Glutamatergic neuron (in vitro differentiated cells): ENCODE measurements around the gene PTDSS2. TPM values are rescaled to one million over a fixed set of nuclear protein-coding genes. Genes with fewer than 3 reads are reported as not detected.
"Not testable (repeated sequence)": the region's sequence is repeated elsewhere in the genome, so short reads cannot be mapped to it uniquely, and the experiment has no call there.

ENCODE experiments used
- DNase-seq: peaks from one replicate; pipeline ENCODE4 v3.0.0; 2022
- H3K27ac Mint-ChIP-seq: one replicate; pipeline ENCODE4 v1.8.0; 2020; ENCODE audit warnings: mild to moderate bottlenecking, mixed read lengths, inconsistent platforms; ENCODE audit not compliant: unreplicated experiment
- H3K27me3 Mint-ChIP-seq: one replicate; pipeline ENCODE4 v1.8.0; 2020; ENCODE audit warnings: mild to moderate bottlenecking, moderate library complexity, mixed read lengths, inconsistent platforms; ENCODE audit not compliant: unreplicated experiment
- H3K36me3 Mint-ChIP-seq: one replicate; pipeline ENCODE4 v1.8.0; 2020; ENCODE audit warnings: mild to moderate bottlenecking, mixed read lengths, inconsistent platforms; ENCODE audit not compliant: unreplicated experiment
- H3K4me1 Mint-ChIP-seq: one replicate; pipeline ENCODE4 v1.8.0; 2020; ENCODE audit warnings: mild to moderate bottlenecking, low read depth, mixed read lengths, inconsistent platforms; ENCODE audit not compliant: unreplicated experiment
- H3K4me3 Mint-ChIP-seq: one replicate; pipeline ENCODE4 v1.8.0; 2020; ENCODE audit warnings: mild to moderate bottlenecking, mixed read lengths, inconsistent platforms; ENCODE audit not compliant: unreplicated experiment
- H3K9me3 Mint-ChIP-seq: one replicate; pipeline ENCODE4 v1.8.0; 2020; ENCODE audit warnings: mild to moderate bottlenecking, moderate library complexity, mixed read lengths, inconsistent platforms; ENCODE audit not compliant: unreplicated experiment
- CTCF ChIP-seq: fragments of 200-600 bp; sonication (generic); IDR thresholded peaks from one replicate; pipeline ENCODE4 v1.5.0; 2021; ENCODE audit not compliant: partially characterized antibody, unreplicated experiment
- total RNA-seq: library from RNA; stranded (reverse); fragmentation: NEBNext Ultra II Directional; extraction: Animal tissue kit (Norgen Biotek cat#: 25700); gene quantifications from one replicate; pipeline ENCODE4 v1.2.1, GENCODE V29; 2021; ENCODE audit not compliant: unreplicated experiment

The PTDSS2 gene
- total RNA-seq, 1 donor from 2014 or later, result 123 TPM

DNA sequence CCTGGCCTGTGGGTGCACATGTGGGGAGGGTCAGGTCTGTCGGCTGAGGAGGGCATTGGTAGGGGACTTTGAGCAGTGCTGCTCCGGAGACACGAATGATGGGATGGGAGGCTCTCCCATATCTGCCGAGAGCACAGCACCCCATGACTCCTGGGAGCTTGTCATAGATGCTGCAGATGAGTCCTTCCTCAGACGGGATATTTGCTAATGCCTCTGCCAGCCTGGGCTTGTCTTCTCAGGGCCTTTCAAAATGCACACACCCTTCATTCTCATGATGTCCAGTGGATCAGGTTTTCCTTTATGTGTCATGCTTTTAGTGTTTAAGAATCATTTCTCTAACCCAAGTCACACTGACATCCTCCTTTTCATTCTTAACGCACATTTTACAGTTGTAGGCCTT, 65.1 kb downstream of the PTDSS2 start:
- Mint-ChIP-seq H3K4me1 (peaks cover 2% of the 10 kb centered on the region), H3K36me3 (peaks cover 26% of the 10 kb centered on the region), H3K27me3 (peaks cover 6% of the 10 kb centered on the region), H3K4me3 (no peak overlapping the region), H3K27ac (no peak overlapping the region), H3K9me3 (peaks cover 12% of the 10 kb centered on the region)
- no peak for DNase-seq
- TF ChIP-seq CTCF, result no peak

DNA sequence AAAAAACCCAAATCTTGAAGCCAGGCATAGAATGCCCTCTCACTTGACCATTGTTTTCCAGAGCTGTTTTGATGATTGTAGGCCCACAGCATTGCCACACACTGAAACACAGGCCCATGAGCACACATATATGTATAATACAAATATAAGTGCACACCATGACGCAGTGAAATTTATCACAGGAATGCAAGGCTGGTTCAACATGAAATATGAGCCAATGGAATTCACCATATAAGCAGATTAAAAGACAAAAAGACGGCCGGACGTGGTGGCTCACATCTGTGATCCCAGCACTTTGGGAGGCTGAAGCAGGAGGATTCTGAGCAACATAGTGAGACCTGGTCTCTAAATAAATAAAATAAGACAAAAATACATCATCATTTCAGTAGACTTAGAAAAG, 66.3 kb downstream of the PTDSS2 start:
- H3K4me3 Mint-ChIP-seq, result no peak overlapping the region
- H3K27ac Mint-ChIP-seq, result no peak overlapping the region
- no peak for DNase-seq
- TF ChIP-seq CTCF, result no peak
- H3K36me3 Mint-ChIP-seq, result peaks cover 26% of the 10 kb centered on the region
- H3K27me3 Mint-ChIP-seq, result peaks cover 8% of the 10 kb centered on the region
- peaks cover 2% of the 10 kb centered on the region for H3K4me1 Mint-ChIP-seq
- H3K9me3 Mint-ChIP-seq, result peaks cover 14% of the 10 kb centered on the region

DNA sequence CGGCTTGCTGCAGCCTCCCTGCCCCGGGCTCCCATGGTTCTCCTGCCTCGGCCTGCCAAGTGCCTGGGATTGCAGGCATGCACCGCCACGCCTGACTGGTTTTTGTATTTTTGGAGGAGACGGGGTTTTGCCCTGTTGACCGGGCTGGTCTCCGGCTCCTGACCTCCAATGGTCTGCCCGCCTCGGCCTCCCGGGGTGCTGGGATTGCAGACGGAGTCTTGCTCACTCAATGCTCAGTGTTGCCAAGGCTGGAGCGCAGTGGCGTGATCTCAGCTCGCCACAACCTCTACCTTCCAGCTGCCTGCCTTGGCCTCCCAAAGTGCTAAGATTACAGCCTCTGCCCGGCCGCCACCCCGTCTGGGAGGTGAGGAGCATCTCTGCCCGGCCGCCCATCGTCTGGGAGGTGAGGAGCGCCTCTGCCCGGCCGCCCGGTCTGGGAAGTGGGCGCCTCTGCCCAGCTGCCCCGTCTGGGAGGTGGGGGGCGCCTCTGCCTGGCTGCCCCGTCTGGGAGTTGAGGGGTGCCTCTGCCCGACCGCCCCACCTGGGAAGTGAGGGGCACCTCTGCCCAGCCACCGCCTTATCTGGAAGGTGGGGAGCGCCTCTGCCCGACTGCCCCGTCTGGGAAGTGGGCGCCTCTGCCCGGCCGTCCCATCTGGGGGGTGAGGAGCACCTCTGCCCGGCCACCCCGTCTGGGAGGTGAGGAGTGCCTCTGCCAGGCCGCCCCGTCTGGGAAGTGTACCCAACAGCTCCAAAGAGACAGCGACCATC, 67.0 kb downstream of the PTDSS2 start:
- Mint-ChIP-seq H3K4me3 (peak overlapping the region; percentile 52), H3K9me3 (peaks cover 14% of the 10 kb centered on the region), H3K27ac (peak overlapping the region; percentile 62), H3K36me3 (peaks cover 26% of the 10 kb centered on the region)
- not testable (repeated sequence) for H3K4me1 Mint-ChIP-seq, H3K27me3 Mint-ChIP-seq, DNase-seq

DNA sequence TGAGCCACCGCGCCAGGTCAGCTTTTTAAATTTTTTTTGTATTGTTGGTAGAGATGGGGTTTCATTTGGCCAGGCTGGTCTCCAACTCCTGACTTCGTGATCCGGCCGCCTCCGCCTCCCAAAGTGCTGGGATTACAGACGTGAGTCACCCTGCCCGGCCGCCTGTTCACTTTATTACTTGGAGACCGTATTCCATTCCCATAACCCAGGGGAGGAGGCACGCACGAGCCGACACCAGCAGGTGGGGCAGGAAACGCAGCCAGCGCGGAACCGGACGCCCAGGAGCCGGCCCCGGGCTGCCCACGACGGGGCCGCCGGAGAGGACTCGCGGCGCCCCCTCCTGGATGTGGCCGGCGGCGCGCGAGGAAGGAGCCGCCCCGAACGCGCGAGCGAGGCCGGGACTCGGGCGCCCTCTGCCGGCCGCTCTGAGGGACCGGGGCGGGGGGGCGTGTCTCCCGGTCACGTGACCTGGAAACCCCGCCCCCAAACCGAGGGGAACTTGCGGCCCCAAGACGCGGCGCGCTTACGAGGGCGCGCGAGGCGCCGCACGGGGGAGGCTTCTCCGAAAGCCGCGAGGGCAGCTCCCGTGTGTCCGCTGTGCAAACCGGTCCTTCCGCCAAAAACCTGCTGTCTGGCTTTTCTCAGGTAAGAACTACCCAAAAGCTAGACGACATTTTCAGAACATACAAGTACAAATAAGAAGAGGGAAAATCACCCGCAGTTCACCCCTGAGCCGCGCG, 68.6 kb downstream of the PTDSS2 start:
- peak; percentile 99 for TF ChIP-seq CTCF
- peaks cover 14% of the 10 kb centered on the region for H3K9me3 Mint-ChIP-seq
- DNase-seq, result peak; percentile 74
- no peak overlapping the region for H3K4me3 Mint-ChIP-seq
- H3K27me3 Mint-ChIP-seq, result peaks cover 7% of the 10 kb centered on the region
- H3K27ac Mint-ChIP-seq, result peak overlapping the region; percentile 33
- peaks cover 22% of the 10 kb centered on the region for H3K36me3 Mint-ChIP-seq
- no peaks in the 10 kb centered on the region for H3K4me1 Mint-ChIP-seq

- TF ChIP-seq CTCF, result no peak
- no peak for DNase-seq
- H3K9me3 Mint-ChIP-seq, result peaks cover 11% of the 10 kb centered on the region
- peaks cover 18% of the 10 kb centered on the region for H3K36me3 Mint-ChIP-seq
- H3K27me3 Mint-ChIP-seq, result peaks cover 7% of the 10 kb centered on the region
- H3K4me3 Mint-ChIP-seq, result no peak overlapping the region
- no peaks in the 10 kb centered on the region for H3K4me1 Mint-ChIP-seq
- H3K27ac Mint-ChIP-seq, result no peak overlapping the region
These were observed 70.5 kb downstream of the PTDSS2 start for GRCh38 chr11:520428-521176.
